HG02970 (cell line): ENCODE data around the gene LPIN1.
"Not testable (repeated sequence)": the region's sequence is repeated elsewhere in the genome, so short reads cannot be mapped to it uniquely, and the experiment has no call there.

Source experiments
- ATAC-seq: cut with Tn5 transposase; IDR thresholded peaks from one replicate; pipeline ENCODE4 v1.9.1; 2021; ENCODE audit warnings: mild to moderate bottlenecking, moderate library complexity, moderate number of reproducible peaks; ENCODE audit not compliant: unreplicated experiment, low FRiP score

Gene LPIN1

DNA sequence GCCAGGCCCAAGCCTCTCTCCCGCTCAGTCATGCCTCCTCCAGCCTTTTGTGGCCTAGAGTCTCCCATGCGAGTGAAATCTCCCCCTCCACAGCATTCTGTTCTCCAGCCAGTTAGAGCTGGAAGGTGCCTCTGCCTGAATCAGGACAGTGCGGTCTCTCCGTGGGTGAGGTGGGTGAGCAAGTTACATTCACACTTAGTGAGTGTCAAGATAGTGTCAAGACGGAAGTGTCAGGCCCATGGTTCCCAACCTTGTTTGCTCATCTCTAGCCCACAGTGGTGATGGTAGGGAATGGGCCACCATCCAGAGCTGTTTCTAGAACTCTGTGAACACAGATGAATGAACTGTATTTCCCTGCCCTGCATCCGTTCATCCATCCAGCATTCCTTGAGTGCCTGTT, 59.5 kb downstream of the LPIN1 start:
- no peak for ATAC-seq

DNA sequence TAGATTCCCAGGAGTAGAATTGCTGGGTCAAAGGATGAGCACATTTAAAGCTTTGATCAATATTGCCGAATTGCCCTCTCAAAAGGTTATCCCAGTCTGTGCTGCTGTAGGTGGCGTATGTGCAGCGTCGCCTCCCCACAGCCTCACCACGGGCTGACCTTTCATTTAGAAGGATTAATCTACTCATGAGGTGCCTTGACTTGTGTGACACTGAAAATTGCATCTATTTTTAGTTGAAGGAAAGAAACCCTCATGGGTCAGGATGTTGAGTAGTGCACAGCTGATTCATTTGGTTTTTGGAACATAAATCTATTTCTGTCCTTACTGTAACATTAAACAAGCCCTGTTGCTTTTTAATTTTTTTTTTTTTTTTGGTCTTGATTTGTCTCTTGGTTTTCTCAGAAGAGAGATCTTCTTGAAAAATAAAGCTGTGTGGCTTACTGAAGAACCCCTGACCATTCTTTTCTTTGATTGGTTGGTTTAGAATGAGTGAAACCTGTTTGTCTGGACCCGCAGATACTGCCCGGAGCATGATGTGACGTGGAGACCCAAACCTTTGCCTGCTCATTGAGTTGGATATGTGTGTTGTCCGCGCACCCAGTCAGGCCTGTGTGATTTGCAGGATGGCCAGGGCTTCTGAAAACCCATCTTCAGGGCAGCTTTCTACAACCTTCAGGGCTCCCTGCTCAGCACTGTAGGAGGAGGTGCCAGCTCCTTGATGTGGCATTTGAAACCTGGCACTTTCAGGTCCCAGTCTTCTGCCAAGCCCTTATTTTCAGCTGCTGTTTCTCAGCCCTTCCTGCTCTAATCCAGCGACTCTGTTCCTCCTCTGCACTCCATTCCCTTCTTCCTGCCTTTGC, 61.0 kb downstream of the LPIN1 start:
- ATAC-seq, result no peak

DNA sequence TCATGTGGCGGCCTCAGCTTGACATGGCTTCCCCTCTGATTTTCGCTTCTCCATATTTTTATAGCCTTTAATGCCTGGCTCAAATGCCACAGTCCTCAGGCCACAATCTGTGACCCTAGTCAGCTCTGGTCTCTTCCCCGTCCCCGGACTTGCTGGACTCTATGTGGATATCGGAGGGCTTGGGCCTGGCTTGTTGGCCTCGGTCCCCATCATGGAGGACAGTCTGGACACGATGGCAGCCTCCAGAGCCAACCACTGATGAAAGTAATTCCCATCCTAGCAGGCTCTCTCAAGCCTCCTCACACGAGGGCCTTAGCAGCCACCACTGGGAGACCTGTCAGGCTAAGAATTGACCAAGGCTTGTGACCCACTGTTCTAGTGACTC, 61.6 kb downstream of the LPIN1 start:
- ATAC-seq, result no peak

DNA sequence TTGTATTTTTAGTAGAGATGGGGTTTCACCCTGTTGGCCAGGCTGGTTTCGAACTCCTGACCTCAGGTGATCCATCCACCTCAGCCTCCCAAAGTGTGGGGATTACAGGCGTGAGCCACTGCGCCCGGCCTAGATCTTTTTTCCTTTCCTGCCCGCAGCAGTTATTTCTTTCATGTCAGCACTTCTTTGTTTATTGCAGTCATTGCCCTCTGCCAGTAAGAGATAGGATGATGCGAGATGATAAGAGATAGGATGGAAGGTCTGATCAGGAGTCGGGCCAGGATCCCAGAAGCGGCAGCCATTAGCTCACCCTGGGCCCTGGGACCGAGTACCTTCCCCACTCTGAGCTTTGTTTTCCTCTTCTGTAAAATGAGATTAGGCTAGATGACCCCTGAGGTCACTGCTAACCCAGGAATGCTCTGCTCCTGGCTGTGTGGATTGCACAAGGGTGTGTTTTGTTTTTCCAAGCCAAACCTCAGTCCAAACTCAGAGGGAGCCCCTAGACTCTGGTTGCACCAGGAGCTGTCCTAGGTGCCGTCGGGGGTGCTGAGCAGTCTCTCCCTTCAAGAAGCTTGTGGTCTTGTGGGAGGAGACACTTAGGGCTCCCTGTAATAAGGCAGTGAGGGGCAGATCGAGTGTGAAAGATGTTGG, 63.3 kb downstream of the LPIN1 start:
- ATAC-seq, result no peak

DNA sequence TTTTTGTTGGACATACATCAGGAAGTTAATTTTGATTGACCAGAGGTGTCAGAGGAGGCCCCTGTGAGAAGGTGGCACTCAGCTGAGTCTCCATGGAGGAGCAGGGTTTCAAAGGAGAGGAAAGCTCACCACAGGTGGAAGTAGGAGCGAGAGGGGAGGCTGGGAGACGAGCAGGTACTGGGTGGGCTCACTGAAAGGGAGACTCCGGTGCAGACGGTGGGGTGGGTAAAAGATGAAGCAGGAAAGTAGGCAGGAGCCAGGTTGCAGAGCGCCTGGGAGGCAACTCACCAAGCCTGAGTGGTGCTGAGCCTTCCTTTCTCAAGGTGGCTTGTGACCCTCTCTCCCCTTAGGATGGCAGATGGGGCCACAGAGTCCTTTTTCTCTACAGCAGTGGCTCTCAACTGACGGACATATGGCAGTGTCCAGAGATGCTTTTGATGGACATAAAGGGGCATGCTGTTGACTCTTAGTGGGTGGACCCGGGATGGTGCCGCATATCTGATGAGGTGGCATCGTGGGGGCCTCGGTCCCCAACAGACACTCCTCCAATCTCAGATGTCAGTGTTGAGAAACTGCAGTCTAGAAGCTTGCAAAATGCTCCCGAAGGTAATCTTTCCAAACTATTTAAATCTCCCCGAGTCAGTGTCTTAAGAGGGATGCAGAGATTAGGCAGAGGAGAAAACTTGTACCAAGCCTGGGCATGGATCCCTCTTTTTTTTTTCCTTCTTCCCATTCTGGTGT, 64.0 kb downstream of the LPIN1 start:
- ATAC-seq, result no peak

DNA sequence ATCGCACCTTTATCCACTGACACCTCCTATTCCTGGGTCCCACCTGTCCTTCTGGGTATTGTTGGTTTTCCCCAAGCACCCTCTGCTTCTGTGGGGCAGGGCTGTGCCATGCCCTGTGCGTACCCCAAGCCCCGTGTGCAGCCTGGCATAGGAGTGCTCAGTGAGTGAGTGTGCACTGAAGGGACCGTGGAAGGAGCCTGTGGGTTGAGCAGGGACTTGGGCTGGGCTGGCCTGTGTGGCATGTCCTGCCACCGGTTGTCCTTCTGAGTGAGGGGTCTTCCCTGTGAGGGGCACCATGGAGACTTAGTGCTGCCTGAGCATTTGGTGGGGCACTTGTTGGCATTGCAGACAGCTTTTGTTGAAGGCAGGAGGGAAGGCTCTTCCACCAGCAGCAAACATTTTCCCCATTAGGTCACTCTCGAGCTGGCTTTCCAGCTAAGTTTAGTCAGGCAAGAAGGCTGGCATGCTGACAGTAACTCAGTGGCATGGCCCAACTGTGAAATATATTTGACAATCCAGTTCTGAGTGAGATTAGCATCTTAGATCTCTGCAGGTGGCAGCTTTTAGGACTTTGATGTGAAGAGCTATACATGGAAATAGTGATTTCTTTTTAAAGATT, 64.7 kb downstream of the LPIN1 start:
- ATAC-seq, result no peak

DNA sequence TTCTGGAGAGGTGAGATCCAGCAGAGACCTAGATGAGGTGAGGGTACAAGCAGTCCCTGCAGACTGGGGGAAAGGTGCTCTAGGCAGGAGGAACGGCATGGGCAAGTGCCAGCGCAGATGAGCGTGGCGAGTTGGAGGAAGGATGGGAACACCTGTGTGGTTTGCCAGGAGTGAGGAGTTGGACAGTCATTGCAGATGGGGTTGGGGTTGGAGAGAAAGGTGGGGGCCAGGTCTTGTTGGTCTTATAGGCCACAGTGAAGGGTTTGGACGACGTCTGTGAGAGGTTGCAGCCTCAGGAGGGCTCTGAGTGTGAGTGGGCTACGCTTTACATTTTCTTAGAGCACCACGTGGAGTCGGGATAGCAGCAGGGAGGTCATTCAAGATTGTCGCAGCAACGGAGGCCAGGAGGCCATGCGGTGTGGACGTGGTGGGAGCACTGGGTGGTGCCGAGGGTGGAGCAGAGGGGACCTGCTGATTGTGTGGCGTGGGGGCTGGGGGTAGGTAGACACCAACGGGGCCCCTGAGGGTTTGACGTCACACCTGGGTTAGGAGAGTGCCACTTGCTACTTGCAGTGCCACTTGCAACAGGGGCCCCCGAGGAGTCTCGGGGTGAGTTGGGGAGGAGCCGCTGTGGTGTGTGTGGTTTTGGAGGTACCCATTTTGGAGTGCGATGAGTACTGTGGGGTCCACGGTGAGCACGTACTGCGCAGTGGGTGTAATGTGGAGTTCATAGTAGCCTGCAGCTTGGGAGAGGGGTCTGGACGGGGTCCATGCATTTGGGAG, 66.2 kb downstream of the LPIN1 start:
- ATAC-seq, result no peak

DNA sequence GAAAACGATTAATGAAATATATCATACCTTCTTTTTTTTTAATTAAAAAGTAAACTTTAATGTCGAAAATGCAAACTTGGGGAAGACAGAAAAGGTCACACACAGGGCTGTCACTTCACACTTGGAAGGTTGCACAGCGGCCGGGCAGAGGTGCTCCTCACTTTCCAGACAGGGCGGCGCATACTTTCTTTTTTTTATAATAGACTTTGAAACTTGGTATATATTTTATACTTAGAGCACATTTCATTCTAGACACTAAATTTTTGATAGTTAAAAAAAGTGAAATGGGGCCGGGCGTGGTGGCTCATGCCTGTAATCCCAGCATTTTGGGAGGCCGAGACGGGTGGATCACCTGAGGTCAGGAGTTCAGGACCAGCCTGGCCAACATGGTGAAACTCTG, 66.9 kb downstream of the LPIN1 start:
- not testable (repeated sequence) for ATAC-seq

DNA sequence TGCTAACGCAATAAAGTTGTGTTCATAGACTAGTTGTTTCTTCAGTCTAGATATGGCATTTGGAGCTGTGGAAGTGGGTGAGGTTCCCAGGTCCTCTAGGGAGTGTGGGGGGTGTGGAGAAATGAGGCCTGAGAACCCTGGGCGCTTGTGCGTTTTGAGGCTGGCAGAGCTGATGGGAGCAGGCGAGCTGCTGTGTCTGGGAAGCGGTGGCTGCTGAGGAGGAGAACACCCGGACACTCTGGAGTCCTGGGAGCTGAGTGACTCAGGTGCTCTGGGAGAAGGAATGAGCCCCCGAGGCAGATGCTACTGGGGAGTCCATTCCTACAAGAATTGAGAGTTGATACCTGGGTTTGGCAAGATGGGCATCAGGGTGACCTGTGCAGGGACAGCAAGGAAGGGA, 67.5 kb downstream of the LPIN1 start:
- ATAC-seq, result no peak

DNA sequence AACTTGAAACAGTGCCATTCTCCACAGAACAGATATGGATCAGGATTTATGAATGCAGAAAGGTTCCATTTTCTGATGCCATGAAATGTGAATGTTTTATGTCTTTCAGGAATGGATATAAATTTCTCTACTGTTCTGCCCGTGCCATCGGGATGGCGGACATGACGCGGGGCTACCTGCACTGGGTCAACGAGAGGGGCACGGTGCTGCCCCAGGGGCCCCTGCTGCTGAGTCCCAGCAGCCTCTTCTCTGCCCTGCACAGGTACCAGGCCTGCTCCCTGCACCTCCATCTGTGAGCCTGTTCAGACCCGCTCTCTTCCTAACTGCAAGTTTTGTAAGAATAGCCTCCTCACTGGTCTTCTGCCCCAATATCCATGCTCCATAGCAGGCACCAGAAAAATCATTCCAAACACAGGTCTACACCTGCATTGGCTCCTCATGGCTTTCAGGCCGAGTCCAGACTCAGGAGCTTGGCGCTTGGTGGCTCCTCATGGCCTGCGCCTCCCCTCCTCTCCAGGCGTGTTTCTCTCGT, 68.6 kb downstream of the LPIN1 start:
- ATAC-seq, result no peak

DNA sequence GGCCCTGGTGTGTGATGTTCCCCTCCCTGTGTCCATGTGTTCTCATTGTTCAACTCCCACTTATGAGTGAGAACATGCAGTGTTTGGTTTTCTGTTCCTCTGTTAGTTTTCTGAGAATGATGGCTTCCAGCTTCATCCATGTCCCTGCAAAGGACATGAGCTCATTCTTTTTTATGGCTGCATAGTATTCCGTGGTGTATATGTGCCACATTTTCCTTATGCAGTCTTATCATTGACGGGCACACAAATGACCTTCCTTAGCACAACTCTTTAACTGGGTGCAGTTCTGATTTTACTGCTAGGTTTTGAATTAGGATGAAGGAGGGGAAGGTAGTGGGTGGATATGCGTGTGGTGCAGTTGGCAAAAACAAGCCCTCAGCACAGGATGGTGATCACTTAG, 70.5 kb downstream of the LPIN1 start:
- ATAC-seq, result not testable (repeated sequence)

DNA sequence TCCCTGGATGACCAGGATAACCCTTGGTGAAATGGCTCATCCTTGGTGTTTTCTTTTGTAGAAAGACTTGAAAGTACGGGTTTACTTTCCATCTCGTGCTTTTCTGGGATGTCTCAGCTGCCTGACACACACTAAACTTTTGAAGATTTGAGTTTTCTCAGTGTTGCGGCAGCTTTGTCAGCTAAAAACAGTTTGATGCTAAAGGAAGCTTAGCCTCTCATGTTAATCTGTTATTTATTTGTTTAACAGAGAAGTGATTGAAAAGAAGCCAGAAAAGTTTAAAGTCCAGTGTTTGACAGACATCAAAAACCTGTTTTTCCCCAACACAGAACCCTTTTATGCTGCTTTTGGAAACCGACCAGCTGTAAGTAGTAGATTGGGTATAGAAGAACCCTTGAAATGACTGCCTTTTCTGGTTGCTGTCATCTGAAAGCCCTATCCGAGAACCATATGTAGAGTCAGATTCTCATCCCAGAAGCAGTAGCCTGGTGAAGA, 72.8 kb downstream of the LPIN1 start:
- ATAC-seq, result no peak

DNA sequence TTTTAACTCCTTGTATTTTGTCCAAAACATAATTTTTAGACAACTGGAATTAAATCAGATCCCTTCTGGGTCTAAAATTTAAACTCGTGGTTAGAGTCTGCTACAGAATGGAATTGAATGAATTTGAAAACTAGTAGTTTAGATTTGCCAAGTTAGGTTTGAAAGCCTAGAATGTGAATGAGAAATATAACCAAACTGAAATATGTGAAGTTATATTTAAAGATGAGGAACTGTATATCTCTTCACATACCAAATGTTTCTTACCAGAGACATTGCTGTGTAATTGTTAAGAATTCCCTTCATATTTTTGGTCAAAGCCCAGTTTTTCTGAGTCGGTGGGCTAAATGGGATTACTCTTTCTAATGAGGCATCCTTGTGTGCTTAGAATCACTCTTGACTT, 74.2 kb downstream of the LPIN1 start:
- ATAC-seq, result no peak

DNA sequence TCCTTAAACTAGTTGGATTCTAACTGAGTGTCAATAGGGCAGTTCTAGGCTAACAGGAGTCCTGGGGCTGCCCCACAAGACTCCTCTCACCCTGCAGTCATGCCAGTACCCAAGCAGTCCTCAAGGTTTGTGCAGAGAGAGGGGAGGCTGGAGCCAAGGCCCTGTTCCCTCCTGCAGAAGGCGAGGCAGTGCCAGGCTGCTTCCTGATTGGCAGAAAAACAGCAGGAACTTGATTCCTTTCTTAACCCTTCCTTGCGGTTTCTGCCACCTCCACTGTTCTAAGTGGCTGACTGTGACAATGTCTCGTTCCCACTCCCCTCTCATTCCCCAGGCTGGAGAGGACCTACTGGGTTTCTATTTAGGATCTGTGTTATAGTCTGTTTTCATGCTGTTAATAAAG, 75.3 kb downstream of the LPIN1 start:
- ATAC-seq, result no peak

DNA sequence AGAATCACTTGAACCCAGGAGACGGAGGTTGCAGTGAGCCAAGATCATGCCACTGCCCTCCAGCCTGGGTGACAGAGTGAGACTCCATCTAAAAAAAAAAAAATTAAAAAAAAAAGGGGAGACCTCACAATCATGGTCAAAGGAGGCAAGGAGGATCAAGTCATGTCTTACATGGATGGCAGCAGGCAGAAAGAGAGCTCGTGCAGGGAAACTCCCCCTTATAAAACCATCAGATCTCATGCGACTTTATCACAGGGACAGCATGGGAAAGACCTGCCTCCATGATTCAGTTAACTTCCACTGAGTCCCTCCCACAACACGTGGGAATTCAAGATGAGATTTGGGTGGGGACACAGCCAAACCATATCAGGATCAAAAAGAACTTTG, 75.9 kb downstream of the LPIN1 start:
- not testable (repeated sequence) for ATAC-seq

DNA sequence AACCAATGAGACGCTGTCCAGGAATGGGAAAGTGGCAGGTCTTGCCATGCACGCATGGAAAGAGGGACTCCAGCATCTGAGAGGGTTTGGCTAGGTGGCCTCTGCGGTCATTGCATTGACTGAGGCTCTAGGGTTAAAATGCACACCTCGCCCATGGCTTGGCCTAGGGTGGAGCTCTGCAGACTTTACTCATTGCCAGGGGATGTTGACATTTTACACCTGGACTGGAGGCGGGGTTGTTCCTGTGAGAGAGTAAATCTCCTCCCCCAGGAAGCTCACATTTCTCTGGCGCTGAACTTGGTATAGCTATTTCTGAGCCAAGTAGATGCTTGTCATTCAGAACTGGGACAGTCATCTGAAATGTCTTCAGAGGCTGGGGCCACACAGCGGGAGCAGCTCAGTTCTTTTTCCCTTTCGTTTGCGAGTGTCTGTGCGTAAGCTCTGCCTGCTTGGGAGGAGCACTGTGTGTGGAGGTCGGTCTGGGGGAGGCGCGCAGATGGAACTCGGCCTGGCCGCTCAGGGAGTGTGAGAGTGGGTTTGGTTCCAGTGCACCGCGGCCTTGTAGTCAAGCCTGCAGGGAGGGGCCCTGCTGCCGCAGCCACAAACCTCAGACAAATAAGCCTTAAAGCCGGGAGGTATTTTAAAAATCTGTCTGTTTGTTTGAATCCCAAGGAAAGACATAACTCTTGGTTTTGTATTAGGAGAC, 76.5 kb downstream of the LPIN1 start:
- ATAC-seq, result no peak

DNA sequence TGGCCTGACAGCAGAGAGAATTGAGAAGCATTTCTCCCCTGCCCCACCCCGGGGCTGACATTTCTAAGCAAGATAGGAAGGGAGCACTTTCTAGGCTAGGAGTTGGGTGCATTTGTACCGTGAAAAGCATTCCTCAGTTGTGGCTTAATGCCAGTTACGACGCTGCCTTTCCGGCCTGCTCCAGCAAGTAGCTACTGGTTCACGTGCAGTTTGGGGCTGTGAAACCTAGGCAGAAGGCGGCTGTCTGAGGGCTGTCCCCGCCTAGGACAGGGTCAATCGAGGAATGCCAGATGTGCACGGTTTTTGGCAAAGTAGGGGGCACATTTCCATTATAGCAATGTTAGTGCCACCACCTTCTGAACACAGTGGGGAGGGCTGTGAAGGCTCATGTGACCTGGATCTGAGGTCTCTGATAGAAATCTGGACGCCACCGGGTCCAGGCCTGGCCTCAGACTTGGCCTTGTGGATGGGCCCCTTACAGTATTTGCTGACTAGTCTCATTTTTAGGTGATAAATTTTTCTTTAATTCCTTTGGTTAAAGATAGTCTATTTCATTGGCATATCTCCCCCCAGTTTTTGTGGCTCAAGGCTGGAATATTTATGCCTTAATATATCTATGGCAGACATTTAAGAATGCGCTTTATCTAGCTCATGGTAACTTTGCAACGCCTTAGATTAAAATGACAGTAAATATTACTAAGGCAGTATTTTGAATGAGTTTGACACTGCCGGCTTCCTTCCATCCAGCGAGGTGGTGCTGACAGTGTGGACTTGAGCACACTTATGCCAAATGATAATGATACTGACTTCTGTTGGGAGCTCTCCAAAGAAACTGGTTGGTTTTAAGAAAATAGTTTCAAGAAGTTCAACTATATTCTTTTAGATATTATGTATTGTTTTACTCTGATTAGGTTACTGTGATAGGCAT, 78.7 kb downstream of the LPIN1 start:
- ATAC-seq, result no peak

DNA sequence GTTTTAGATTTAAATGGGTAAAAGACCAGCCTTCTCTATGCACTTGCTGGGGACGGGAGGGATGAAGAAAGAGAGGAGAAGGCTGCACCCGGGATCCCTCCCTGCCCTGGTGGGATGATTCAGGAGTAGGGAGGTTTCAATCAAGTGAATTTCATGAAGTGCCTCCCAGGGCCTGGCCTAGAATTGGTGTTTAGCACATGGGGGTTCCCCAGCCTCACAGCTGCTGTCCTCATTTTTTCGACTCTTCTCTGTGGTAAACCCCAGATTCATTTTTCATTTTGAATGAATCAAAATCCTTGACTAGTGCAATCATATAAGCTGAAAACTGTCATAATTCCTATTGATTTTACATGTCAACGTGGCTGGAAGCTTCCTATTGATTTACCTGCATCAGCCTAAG, 81.1 kb downstream of the LPIN1 start:
- no peak for ATAC-seq
